NK-92 treated with Interleukin-12 subunit alpha and Interleukin-12 subunit beta, amount 100 ng/mL, for 24 hours (cell line): ENCODE measurements around the gene LUC7L3.
A peak's percentile ranks its signal among the peaks of the same experiment; 100 is the strongest.

Experiments used
- DNase-seq: peaks from one replicate; lab custom pipeline; 2025; lab: John Stamatoyannopoulos, UW

Gene LUC7L3

GRCh38 chr17:50758989-50759544, 39.7 kb downstream of the LUC7L3 start:
- DNase-seq, result no peak

DNA sequence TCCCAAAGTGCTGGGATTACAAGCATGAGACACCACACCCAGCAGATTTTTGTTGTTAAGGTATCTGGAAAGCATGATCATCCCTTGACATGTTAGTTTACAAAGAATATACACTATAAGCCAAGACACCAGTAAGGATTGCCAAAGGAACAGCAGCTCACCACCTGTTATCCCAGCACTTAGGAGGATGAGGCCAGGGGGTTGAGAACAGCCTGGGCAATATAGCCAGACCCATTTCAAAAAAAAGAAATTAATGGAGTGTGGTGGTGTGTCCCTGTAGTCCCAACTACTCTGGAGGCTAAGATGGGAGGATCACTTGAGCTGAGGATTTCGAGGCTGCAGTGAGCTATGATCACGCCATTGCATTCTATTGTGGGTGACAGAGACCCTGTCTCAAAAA, 42.8 kb downstream of the LUC7L3 start:
- DNase-seq, result no peak

DNA sequence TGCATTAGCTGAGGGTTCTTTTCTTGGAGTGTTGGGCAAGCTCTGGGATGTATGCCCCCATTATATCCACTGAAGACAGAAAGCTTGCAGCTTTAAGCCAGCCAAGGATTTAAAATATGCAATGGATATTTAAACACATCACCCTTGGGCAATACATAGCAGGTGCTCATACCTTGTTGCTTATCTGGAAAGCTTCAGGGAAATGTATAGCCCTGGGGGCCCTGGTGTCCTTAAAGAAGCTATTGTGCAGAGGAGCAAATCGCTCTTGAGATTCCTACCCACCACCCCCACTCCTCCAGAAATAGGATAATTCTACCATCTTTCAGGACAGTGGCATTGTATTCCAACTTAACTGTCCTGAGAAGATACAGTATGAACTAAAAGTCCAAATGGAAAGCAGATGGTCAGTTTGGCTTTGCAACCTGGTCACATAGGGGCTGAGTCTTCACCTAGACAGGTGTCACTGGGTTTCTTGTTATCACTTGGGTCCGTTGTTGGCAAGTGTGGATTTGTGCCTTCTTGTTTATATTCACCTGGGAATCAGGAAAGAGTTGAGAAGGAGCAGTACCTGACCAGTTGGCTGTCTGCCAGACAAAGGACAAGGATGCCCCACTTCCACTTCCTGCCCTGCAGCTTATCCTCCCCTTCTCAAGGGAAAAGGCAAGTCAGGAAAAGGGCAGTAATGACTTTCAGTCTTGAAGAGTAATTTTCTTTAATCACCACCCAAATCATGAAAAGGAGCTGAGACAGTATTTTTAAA, 44.5 kb downstream of the LUC7L3 start:
- DNase-seq, result no peak

DNA sequence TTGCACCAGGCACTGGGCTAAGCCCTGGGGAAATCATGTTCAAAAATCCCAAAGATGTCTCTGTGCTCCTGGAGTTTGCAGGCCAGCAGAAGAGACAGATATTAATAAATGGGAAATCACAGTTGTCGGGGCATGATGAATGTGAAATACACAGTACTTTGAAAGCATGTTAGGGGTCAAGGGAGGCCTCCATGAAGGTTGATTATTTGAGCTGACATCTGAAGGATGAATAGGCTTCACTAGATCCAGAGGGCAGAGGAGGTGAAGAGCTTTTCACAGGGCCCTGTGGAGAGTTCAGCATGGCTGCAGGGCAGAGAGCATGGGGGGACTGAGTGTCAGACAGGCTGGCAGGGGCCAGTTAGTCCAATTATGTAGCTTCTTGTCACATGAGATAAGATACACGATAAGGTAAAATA, 45.3 kb downstream of the LUC7L3 start:
- no peak for DNase-seq

DNA sequence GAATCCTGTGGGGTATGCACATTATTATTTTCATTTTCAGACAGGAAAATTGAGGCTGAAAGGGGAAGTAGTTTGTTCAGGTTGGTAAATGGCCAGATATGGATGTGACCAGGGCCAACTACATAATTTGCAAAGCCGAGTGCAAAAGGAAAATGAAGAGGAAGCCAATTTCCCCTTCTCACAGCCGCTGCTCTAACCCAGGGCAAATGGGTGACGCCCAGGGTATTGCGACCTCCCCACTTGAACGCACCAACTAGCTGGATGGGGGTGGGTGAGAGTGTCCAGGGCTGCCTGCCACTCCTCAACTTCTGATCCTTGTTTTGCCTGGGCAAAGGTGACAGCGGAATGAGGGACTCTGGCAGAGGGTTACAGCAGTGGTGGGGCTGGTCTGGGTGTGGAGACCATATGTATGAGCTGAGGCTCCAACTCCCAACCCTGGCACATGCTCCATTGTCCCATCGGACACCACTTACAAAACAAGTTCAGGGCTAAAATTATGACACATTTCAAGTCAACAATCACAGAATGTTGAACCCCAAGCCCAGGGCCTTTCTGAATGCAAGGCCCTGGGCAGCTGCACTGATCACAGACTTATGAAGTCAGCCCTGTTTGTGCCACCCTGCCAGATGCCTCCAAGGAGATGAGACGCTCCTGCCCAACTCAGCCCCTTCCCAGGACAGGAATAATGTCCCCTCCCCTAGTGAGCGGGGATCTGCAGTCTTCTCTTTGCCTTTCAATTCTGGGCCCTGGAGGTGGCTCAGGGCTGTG, 46.2 kb downstream of the LUC7L3 start:
- no peak for DNase-seq

- no peak for DNase-seq
Measured at GRCh38 chr17:50766222-50767023, 47.0 kb downstream of the LUC7L3 start.

GRCh38 chr17:50767030-50767429, 47.6 kb downstream of the LUC7L3 start:
- no peak for DNase-seq

DNA sequence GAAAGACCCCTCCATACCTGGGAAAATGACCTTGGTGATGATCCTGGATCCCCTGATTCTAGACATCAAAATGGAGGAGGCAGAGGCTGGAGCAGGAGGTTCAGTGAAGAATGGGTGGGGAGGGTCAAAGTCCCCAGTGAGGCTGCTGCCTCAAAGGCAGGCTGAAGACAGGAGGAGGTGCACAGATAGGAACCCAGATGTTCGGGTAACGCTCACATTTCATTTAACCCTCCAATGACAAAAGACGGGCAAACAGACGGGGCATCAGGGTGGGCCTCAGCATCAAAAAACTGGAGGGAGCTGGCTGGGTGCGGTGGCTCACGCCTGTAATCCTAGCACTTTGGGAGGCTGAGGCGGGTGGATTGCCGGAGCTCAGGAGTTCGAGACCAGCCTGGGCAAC, 48.0 kb downstream of the LUC7L3 start, which contains the start of gene ANKRD40CL:
Gene ANKRD40CL, minus strand, starts transcription at position 73 of the 400 bp plus-strand sequence. CDS start 605 bp downstream, outside the sequence.
- DNase-seq, result no peak

- DNase-seq, result no peak
Measured at GRCh38 chr17:50768346-50768761, 49.0 kb downstream of the LUC7L3 start.

- DNase-seq, result no peak
Measured at GRCh38 chr17:50769884-50770283, 50.5 kb downstream of the LUC7L3 start.

DNA sequence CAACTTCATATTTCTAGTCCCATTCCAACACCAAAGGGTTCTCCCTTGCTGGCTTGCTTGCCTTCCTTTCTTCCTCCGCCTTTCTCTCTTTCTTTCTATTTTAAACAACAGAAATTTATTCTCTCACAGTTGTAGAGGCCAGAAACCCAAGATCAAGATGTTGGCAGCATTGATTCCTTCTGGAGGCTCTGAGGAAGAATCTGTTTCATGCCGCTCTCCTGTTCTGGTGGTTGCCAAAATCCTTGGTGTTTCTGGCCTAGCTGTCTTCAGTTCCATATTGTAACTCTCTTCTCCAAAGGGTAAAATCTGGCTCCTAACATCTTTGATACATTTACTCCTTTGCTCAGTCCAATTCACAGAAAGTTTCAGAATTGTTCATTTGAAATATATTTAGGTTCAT, 50.9 kb downstream of the LUC7L3 start:
- DNase-seq, result no peak

DNA sequence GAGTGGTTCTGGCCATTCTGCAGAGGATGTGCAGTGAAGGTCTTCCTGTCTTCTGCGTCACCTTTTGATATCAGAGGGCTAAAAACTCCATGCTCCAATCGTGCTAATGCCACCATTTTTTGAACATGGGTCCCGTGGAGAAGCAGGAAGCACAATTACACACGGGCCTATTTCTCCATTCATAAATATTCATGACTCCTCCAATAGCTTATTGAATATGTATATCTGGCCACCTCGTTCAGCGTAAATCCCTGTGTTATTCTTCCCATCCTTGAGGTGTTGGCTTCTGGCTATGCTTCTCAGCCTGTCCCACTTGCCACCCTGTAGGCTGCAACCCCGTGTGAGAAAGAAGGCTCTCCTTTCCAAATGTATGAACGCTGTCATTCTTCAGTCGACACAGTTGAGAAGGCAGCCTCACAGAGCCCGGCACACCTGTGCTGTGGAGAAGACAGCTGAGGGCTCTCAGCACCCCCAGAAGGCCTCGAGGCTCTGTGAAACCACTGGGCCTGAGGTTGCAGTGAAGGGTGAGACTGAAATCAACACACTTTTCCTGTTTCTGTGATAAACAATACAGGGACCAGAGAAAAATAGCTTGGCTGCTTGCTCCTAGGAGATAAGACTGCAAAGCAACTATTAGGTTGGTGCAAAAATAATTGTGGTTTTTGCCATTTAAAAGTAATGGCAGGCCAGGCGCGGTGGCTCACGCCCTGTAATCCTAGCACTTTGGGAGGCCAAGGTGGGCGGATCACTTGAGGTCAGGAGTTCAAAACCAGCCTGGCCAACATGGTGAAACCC, 52.8 kb downstream of the LUC7L3 start:
- no peak for DNase-seq

DNA sequence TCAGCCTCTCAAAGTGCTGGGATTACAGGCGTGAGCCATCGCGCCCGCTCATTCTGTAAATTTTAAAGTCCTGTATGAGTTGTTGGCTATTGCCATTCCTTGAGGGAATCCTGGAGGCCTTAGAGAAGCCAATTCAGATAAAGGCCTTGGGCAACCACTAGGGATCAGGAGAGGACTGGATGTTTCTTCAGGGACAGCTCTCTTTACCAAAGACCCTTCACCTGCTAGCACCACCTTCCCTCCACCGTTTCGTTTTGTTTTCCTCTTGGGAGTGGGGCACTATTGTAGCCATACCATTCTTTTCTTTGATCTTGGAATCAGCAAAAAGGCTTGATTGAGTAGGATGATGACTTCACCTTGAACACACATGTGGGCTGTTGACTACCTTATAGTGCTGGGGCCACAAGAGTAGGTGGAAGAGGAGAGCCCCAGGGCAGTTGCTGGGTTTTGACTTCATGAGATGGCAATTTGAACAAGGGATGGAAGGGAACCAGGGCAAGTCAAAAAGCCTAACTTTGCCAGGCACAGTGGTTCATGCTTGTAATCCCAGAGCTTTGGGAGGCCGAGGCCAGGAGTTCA, 54.9 kb downstream of the LUC7L3 start:
- DNase-seq, result no peak

- no peak for DNase-seq
Measured at GRCh38 chr17:50775926-50776325, 56.5 kb downstream of the LUC7L3 start.

GRCh38 chr17:50778471-50778870, 59.1 kb downstream of the LUC7L3 start:
- no peak for DNase-seq

DNA sequence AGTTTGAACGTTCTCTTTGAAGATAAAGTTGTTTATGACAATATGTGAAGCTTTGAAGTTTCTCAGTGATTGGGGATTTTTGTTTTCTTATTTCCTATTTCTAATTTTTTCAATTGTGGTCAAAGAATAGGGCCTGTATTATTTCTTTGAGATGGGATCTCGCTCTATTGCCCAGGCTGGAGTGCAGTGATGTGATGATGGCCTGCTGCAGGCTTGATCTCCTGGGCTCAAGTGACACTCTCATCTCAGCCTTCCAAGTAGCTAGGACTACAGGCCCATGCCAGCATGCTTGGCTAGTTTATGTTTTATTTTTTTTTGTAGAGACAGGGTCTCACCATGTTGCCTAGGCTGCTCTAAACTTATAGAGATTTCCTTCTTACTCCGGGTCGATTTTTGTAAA, 59.6 kb downstream of the LUC7L3 start:
- no peak for DNase-seq

- DNase-seq, result no peak
Measured at GRCh38 chr17:50779747-50780353, 60.4 kb downstream of the LUC7L3 start.

- no peak for DNase-seq
Measured at GRCh38 chr17:50781167-50781566, 61.8 kb downstream of the LUC7L3 start.

GRCh38 chr17:50783193-50783660, 63.8 kb downstream of the LUC7L3 start:
- DNase-seq, result peak; percentile 45

- DNase-seq, result no peak
Measured at GRCh38 chr17:50783905-50784304, 64.5 kb downstream of the LUC7L3 start.
